ENCODE results near the gene ASIC4.

ASIC4 gene

DNA sequence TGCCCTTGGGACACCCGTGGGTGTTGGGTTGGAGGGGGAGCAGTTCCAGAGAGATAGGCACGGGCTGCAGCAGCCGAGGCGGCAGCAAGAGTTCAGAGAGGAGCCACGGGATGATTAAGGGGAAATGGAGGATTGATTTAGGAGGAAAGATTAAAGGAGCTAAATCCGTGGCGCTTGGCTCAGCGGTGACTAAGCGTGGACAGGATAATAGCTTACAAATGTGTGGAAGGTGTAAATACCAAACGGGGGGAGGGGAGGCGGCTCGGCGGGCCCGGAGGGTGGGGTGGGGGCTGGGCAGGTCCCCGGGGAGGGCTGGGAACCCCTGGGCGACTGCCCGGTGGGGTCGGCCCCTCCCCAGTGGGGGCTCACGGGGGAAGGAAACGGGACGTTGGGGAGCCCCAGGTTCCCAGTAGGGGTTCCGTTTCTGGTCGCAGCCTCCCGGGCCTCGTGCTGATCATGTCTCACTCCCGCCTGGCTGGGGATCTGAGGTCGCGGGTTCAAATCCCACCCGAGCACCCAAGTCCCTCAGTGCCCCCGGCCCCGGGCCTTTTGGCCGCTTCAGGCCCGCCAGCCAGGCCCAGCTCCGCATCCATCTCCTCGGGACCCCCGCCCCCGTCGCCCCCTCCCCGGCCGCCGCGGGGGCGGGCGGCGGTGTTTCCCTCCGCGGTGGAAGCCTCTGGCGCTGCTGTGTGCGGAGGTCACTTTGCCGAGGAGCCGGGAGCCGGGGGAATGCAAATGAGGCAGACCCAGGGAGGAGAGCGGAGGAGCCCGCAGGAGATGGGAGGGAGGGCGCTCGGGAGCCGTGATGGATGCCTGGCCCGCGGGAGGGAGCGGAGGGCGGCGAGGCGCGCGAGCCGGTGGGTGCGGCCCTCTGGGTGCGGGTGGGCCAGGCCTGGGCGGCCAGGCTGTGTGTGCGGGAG is 8.1 kb downstream of the ASIC4 start:
- Mint-ChIP-seq H3K27ac (no peak overlapping the region), H3K9me3 (no peaks in the 10 kb centered on the region), H3K4me1 (peaks cover 80% of the 10 kb centered on the region), H3K36me3 (ENCODE audit: low read depth) (no peaks in the 10 kb centered on the region), H3K4me3 (peak overlapping the region; percentile 70), H3K27me3 (ENCODE audit: low read depth, poor library complexity) (peaks cover 47% of the 10 kb centered on the region)
- TF ChIP-seq, protein P1, sequence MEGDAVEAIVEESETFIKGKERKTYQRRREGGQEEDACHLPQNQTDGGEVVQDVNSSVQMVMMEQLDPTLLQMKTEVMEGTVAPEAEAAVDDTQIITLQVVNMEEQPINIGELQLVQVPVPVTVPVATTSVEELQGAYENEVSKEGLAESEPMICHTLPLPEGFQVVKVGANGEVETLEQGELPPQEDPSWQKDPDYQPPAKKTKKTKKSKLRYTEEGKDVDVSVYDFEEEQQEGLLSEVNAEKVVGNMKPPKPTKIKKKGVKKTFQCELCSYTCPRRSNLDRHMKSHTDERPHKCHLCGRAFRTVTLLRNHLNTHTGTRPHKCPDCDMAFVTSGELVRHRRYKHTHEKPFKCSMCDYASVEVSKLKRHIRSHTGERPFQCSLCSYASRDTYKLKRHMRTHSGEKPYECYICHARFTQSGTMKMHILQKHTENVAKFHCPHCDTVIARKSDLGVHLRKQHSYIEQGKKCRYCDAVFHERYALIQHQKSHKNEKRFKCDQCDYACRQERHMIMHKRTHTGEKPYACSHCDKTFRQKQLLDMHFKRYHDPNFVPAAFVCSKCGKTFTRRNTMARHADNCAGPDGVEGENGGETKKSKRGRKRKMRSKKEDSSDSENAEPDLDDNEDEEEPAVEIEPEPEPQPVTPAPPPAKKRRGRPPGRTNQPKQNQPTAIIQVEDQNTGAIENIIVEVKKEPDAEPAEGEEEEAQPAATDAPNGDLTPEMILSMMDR (IDR thresholded peaks at IDR 0.05): no peak
- DNase-seq: peak; percentile 82

DNA sequence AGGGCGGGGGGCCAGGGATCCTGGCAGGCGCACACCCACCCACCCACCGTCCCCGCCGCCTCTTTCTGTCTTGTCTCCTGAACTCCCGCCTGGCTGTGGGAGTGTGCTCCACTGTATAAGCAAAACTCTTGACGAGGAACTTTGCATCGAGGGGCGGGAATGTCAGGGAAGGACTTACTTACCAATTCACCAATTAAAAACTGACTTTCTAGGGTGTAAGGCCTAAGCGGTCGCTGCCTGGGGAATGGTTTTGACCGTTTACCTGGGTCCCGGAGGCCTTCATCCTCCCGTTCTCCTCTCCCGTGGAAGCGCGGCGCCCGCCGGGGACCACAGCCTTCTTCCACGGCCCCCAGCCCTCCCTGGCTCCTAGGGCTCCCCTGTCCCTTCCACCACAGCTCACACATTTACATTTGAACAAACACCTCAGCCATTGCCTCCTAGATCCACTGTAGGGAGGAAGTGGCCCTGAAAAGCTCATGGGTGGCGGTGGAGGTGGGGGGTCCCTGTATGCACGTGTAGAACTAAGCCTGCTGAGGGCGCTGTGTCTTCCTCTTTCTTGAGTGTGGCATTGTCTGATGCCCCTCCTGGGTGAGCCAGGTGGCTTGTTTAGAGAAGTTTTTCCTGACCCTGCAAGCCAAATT is 8.9 kb downstream of the ASIC4 start:
- Mint-ChIP-seq H3K4me1 (peaks cover 79% of the 10 kb centered on the region), H3K4me3 (peak overlapping the region; percentile 70)
- DNase-seq: no peak

DNA sequence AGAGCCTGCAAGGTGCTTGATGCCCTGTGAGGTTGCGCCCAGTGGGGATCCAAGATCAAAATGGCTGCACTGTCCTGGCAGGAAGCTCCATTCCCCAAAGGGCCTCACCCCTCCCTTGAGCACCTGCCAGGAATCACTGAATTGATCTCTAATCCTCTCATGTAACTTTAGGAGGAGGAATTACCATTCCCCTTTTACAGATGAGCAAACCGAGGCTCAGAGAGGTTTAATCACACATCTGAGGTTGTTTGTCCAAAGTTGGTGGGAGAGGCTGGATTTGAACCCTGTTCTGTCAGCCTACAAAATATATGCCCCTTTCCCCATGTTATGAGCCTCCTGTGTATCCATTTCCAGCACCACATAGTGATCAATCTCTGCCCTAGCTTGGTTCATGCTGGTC is 10.5 kb downstream of the ASIC4 start:
- DNase-seq: no peak
- Mint-ChIP-seq H3K4me3 (no peak overlapping the region), H3K27me3 (ENCODE audit: low read depth, poor library complexity) (peaks cover 54% of the 10 kb centered on the region), H3K9me3 (no peaks in the 10 kb centered on the region), H3K4me1 (peaks cover 72% of the 10 kb centered on the region), H3K27ac (no peak overlapping the region), H3K36me3 (ENCODE audit: low read depth) (no peaks in the 10 kb centered on the region)
- TF ChIP-seq, protein P1 (IDR thresholded peaks at IDR 0.05): no peak

More for the DNA sequence above, 8.9 kb downstream of the ASIC4 start:
- Mint-ChIP-seq H3K9me3 (no peaks in the 10 kb centered on the region), H3K27ac (no peak overlapping the region), H3K27me3 (ENCODE audit: low read depth, poor library complexity) (peaks cover 47% of the 10 kb centered on the region), H3K36me3 (ENCODE audit: low read depth) (no peaks in the 10 kb centered on the region)
- TF ChIP-seq, protein P1 (IDR thresholded peaks at IDR 0.05): no peak

DNA sequence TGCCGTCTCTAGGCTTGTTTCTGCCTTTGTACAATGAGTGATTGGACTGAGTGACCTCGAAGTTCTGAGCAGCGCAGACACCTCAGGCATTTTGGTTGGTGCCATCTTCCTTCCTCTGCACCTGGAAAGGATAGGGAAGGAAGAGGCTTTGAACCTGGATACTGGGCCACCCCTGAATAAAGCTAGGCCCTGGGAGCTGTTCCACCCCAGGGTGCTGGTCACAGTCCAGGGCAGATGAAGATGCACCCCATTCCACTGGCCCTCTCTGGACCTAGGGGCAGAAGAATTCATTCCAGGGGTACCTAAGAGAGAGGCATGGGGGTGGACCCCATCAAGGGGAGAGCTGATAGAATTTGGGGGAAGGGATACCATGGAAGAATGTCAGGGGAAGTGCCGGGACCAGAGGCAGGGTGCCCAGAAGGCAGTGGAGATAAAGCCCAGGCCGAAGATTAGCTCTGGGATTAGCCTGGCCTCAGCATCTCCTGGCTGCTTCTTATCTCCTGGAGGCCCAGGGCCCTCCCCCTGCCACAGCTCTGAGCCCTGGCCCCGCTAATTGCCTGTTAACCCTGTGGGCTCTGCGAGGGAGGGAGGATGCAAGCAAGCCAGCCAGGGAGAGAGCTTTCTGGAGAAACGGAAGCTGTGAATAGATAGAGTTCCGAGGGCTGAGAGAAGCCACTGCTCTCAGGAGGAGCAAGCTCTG is 11.4 kb downstream of the ASIC4 start:
- Mint-ChIP-seq H3K9me3 (no peaks in the 10 kb centered on the region), H3K4me1 (peaks cover 72% of the 10 kb centered on the region), H3K27ac (peak overlapping the region; percentile 57), H3K4me3 (peak overlapping the region; percentile 63), H3K36me3 (ENCODE audit: low read depth) (no peaks in the 10 kb centered on the region), H3K27me3 (ENCODE audit: low read depth, poor library complexity) (peaks cover 61% of the 10 kb centered on the region)
- no peak for DNase-seq
- TF ChIP-seq, protein P1 (IDR thresholded peaks at IDR 0.05): no peak

DNA sequence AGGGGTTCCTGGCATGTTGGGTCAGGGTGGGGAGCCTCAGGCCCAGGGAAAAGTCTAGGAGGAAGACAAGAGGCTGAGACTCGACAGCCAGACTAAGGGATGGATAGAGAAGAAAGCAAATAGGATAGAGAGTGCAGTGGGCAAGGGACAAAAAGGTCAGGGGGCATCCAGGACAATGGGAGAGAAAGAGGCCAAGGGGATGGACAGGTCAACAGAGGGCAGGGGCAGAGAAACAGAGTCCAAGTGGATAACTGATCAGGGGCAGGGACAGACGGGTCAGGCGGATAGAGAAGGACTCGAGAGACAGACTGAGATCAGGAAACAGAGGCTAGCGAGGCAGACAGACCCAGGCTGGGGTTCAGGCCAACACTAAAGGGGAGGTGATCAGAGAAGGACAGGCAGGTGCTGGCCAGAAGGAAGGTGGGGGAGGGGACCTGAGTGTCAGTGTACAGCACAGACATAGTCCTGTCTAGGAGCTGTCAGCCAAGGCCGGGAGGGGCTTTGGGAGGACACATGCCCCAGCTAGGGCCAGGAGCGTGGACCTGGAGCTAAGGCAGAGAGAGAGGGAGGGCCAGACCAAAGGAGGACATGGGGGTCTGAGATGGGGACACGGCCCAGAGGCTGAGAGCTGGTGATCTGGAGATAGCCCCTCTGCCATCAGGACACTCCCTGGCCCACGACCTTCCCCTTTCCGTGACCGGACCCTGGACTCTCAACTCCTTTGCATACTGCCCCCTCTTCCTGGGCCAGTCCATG is 12.2 kb downstream of the ASIC4 start:
- peak overlapping the region; percentile 57 for H3K27ac Mint-ChIP-seq
- no peaks in the 10 kb centered on the region for H3K36me3 Mint-ChIP-seq (ENCODE audit: low read depth)
- H3K4me3 Mint-ChIP-seq: peak overlapping the region; percentile 63
- H3K4me1 Mint-ChIP-seq: peaks cover 66% of the 10 kb centered on the region
- no peaks in the 10 kb centered on the region for H3K9me3 Mint-ChIP-seq
- no peak for DNase-seq
- peaks cover 66% of the 10 kb centered on the region for H3K27me3 Mint-ChIP-seq (ENCODE audit: low read depth, poor library complexity)
- TF ChIP-seq, protein P1 (IDR thresholded peaks at IDR 0.05): no peak
